ENCODE data around the gene NEURL1B.

DNA sequence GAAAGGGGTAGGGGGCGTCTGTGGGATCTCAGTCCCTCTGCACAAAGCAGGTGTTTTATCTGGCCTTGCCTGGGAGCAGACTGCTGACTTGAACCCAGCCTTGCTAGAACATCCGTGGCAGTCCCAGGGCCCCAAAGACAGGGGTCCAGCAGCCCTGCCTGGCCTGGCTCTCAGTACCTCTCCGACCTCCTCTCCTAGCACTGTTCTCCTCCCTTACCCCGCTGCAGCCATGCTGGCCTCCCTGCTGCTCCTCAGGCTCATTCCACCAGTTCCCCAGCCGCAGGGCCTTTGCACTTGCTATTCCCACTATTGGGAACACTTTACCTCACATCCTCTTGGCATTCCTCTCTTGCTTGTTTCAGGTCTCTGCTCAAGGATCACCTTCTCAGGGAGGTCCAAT lies 84.7 kb downstream of the NEURL1B start:
- TF ChIP-seq, protein P1, sequence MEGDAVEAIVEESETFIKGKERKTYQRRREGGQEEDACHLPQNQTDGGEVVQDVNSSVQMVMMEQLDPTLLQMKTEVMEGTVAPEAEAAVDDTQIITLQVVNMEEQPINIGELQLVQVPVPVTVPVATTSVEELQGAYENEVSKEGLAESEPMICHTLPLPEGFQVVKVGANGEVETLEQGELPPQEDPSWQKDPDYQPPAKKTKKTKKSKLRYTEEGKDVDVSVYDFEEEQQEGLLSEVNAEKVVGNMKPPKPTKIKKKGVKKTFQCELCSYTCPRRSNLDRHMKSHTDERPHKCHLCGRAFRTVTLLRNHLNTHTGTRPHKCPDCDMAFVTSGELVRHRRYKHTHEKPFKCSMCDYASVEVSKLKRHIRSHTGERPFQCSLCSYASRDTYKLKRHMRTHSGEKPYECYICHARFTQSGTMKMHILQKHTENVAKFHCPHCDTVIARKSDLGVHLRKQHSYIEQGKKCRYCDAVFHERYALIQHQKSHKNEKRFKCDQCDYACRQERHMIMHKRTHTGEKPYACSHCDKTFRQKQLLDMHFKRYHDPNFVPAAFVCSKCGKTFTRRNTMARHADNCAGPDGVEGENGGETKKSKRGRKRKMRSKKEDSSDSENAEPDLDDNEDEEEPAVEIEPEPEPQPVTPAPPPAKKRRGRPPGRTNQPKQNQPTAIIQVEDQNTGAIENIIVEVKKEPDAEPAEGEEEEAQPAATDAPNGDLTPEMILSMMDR (conservative IDR thresholded peaks at IDR 0.05; ENCODE audit: low read length): no peak
- TF ChIP-seq EZH2phosphoT487 (IDR thresholded peaks at IDR 0.05; ENCODE audit: borderline replicate concordance): no peak

All from Loucy (cell line).